GM18873 (cell line): ENCODE data around the gene AFMID.
"Not testable (repeated sequence)": the region's sequence is repeated elsewhere in the genome, so short reads cannot be mapped to it uniquely, and the experiment has no call there.

Experiments used
- ATAC-seq: cut with Tn5 transposase; IDR thresholded peaks from one replicate; pipeline ENCODE4 v1.9.1; 2021; ENCODE audit warnings: mild to moderate bottlenecking, moderate library complexity, moderate number of reproducible peaks; ENCODE audit not compliant: unreplicated experiment, low FRiP score

AFMID gene

DNA sequence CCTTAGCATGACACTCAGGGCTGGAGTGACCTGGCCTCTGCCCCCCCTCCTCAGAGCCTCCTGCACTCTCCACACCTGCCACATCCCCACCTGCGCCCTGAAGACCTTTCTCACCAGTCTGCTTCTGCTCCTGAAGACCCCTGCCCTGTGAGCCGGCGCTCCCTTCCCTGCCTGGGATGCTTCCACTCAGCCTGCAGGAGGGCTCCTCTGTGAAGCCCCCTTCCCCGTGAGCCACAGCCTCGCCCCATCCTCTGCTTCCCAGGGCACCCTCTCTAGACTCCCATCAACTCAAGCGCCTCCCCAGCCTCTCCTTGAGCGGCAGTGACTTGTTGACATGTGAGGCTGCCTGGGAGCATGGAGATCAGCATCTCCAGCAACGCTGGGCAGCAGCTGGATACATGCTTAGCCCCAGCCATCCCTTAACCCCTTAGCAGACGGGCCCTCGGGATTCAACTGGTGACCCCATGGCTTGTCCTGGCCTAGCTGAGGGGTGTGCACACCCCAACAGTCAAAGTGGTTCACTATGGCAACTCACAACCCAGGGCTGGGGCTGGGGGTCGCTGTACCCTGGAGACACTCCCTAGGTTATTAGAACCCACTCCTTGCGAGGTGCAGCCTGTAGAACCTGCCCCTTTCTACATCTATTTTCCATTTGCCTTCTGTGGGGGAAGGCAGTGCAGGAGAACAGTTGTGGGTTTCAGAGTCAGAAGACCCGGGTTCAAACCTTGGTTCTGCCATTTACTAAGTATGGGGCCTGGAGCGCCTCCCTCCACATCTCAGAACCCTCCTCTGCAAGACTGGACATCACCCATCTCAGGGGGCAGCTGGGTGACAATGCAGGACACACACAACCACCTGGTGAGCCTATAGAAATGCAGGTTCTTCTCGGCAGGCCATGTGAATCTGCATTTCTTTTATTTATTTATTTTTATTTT is 65.8 kb downstream of the AFMID start:
- no peak for ATAC-seq

GRCh38 chr17:78253636-78253945 is 66.4 kb downstream of the AFMID start:
- ATAC-seq: not testable (repeated sequence)

GRCh38 chr17:78253946-78254672 is 66.9 kb downstream of the AFMID start:
- ATAC-seq: no peak

DNA sequence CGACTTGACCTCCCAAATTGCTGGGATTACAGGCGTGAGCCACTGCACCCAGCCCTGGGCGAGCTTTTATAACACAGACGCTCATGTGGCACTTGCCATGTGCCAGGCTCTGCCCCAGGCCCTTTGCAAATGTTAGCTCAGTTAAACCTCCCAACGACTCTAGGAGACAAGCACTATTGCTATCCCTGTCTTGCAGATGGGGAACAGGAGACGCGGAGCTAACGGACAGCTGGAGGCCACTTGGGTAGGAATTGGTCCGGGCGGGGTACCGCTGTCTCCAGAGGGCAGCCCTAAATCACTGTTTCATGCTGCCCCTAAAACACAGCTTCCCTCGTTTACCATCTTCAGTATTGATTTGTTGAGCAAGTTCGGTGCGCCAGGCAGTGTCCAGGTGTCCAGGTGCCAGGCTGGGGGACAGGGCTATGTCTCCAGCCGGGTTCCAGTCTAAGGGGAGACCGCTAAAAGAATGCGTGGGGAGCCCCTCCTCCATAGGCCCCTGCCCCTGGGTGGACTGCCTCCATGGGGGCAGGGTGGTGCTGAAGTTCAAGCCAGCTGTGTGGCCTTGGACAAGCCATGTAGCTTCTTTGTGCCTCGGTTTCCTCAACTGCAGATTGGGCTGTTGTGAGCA is 68.0 kb downstream of the AFMID start:
- no peak for ATAC-seq

- ATAC-seq: no peak
Observed at GRCh38 chr17:78255953-78256706, 69.0 kb downstream of the AFMID start.

DNA sequence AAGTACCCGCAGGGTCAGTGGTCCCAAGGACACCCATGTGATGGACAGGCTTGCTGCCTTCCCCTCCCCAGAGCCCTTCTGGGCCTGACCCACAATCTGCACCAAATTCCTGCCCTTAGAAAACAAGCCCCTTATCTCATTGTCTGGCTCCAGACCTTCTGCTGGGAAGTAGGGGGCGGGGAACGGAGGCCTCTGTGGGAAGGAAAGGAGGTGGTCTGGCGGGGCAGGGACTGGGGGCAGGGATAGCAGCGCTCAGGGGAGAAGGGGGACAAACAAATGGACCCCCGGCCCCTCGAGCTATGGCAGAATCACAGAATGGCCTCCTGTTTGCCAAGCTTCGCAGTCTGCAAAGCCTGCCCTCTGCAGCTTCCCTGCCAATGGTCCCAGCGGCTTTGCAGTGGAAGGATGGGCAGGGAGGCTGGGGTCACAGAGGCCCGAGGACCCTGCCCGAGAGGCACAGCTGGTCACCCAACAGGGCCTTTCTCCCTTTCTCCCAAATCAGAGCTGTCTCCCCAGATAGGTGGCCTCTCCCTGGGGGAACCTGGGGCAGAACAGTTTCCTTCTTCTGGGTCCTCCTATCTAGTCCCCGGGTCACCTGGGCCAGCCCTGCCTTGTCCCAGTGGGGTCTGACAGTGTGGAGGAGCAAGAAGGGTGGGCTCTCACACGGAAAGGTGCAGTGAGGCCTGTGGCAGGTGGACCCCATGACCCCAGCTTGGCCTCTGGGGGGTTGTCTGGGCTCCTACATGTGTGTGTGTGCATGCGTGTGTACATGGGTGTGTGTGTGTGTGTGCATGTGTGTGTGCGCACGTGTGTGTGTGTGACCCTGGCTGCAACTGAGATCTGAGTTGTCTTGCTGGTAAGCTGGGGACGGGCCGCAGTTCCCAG is 69.8 kb downstream of the AFMID start:
- ATAC-seq: no peak
